GM08714 (cell line): Measurements from ENCODE around the gene GPATCH3.
"Not testable (repeated sequence)": the region's sequence is repeated elsewhere in the genome, so short reads cannot be mapped to it uniquely, and the experiment has no call there.

Source experiments
- H3K4me3 ChIP-seq: fragments of 200-500 bp; sonication (Bioruptor generic); 2 replicates; pipeline ENCODE4 v1.5.1; 2014; ENCODE audit warnings: mild to moderate bottlenecking, low read length, inconsistent platforms
- ZNF274 ChIP-seq: IDR thresholded peaks from 2 replicates; pipeline ENCODE4 v1.6.1; 2012; ENCODE audit warnings: mild to moderate bottlenecking, low read depth, low read length

GPATCH3 gene

GRCh38 chr1:26900815-26901511 is 696 bp upstream of the GPATCH3 start:
- peak overlapping the region; percentile 91 for H3K4me3 ChIP-seq
- TF ChIP-seq ZNF274 = no peak

- no peak for TF ChIP-seq ZNF274
- no peak overlapping the region for H3K4me3 ChIP-seq
Measured at GRCh38 chr1:26897351-26897750, 2.9 kb downstream of the GPATCH3 start.

- TF ChIP-seq ZNF274 = no peak
- no peak overlapping the region for H3K4me3 ChIP-seq
Measured at GRCh38 chr1:26894263-26894662, 6.0 kb downstream of the GPATCH3 start.

- TF ChIP-seq ZNF274 = no peak
Measured at GRCh38 chr1:26890467-26890796, 9.8 kb downstream of the GPATCH3 start.

GRCh38 chr1:26889551-26890466 is 10.5 kb downstream of the GPATCH3 start, which contains the start of gene GPN2:
Gene GPN2 (minus strand): TSS chr1:26890283. CDS start chr1:26890096, 187 bp downstream.
- no peak for TF ChIP-seq ZNF274
- H3K4me3 ChIP-seq = peak within 1 kb of the TSS; percentile 80

More at GRCh38 chr1:26890467-26890796, 9.8 kb downstream of the GPATCH3 start:
- peak overlapping the region; percentile 80; the same call in 1 of the 2 replicates for H3K4me3 ChIP-seq

GRCh38 chr1:26888231-26888630 is 12.0 kb downstream of the GPATCH3 start:
- no peak overlapping the region for H3K4me3 ChIP-seq
- TF ChIP-seq ZNF274 = no peak

- H3K4me3 ChIP-seq = no peak overlapping the region
- no peak for TF ChIP-seq ZNF274
Measured at GRCh38 chr1:26887125-26887524, 13.1 kb downstream of the GPATCH3 start.

- no peak for TF ChIP-seq ZNF274
- no peak overlapping the region for H3K4me3 ChIP-seq
Measured at GRCh38 chr1:26882696-26883463, 17.4 kb downstream of the GPATCH3 start.

- not testable (repeated sequence) for H3K4me3 ChIP-seq
Measured at GRCh38 chr1:26881611-26882010, 18.7 kb downstream of the GPATCH3 start.

GRCh38 chr1:26879793-26880192 is 20.5 kb downstream of the GPATCH3 start:
- TF ChIP-seq ZNF274 = no peak
- H3K4me3 ChIP-seq = no peak overlapping the region

- TF ChIP-seq ZNF274 = no peak
Measured at GRCh38 chr1:26877326-26877725, 22.9 kb downstream of the GPATCH3 start.

GRCh38 chr1:26874896-26875295 is 25.4 kb downstream of the GPATCH3 start:
- no peak for TF ChIP-seq ZNF274
- H3K4me3 ChIP-seq = no peak overlapping the region

More at GRCh38 chr1:26877326-26877725, 22.9 kb downstream of the GPATCH3 start:
- no peak overlapping the region for H3K4me3 ChIP-seq

- H3K4me3 ChIP-seq = not testable (repeated sequence)
Measured at GRCh38 chr1:26873097-26873496, 27.2 kb downstream of the GPATCH3 start.

- peak overlapping the region; percentile 75; the same call in 1 of the 2 replicates for H3K4me3 ChIP-seq
- TF ChIP-seq ZNF274 = no peak
Measured at GRCh38 chr1:26864610-26865480, 35.4 kb downstream of the GPATCH3 start.
